Stimulated activated CD4-positive, alpha-beta T cell treated with anti-CD3 and anti-CD28 coated beads, TNF-alpha, amount 100 ng/mL, for 48 hours (primary cell): ENCODE data around the gene WDR6.
A peak's percentile ranks its signal among the peaks of the same experiment; 100 is the strongest.
"Not testable (repeated sequence)": the region's sequence is repeated elsewhere in the genome, so short reads cannot be mapped to it uniquely, and the experiment has no call there.

Experiments
- DNase-seq, 3 donors: peaks; one replicate each; pipeline ENCODE4 v3.0.0-alpha.2; 2020; ENCODE audit warnings: low read depth in 3 of 3

WDR6 gene

GRCh38 chr3:48991851-48992545 lies 15.2 kb upstream of the WDR6 start:
- no peak for DNase-seq

GRCh38 chr3:48993834-48994233 lies 13.4 kb upstream of the WDR6 start:
- no peak for DNase-seq

GRCh38 chr3:48996640-48997039 lies 10.6 kb upstream of the WDR6 start:
- no peak for DNase-seq

- no peak for DNase-seq
These were observed 10.0 kb upstream of the WDR6 start for GRCh38 chr3:48997102-48997635.

GRCh38 chr3:48997714-48998637 lies 9.2 kb upstream of the WDR6 start:
- no peak for DNase-seq

- no peak for DNase-seq
These were observed 7.9 kb upstream of the WDR6 start for GRCh38 chr3:48999085-48999858.

GRCh38 chr3:49001155-49001554 lies 6.0 kb upstream of the WDR6 start:
- no peak for DNase-seq

- no peak for DNase-seq
These were observed 2.6 kb upstream of the WDR6 start for GRCh38 chr3:49004352-49005302.

- DNase-seq: no peak
These were observed 1.9 kb upstream of the WDR6 start for GRCh38 chr3:49005303-49005680.

- DNase-seq: no peak
These were observed 1.2 kb upstream of the WDR6 start for GRCh38 chr3:49005998-49006397.

GRCh38 chr3:49006408-49007067 lies 653 bp upstream of the WDR6 start:
- DNase-seq: no peak

- peak; percentile 72 to 89 (median 80) for DNase-seq
These were observed 759 bp downstream of the WDR6 start for GRCh38 chr3:49007771-49008528.

- DNase-seq: not testable (repeated sequence)
These were observed 1.4 kb downstream of the WDR6 start for GRCh38 chr3:49008627-49009026.

GRCh38 chr3:49009396-49009795 lies 2.2 kb downstream of the WDR6 start:
- DNase-seq: no peak

GRCh38 chr3:49012441-49013017 lies 5.3 kb downstream of the WDR6 start:
- no peak for DNase-seq

- no peak for DNase-seq
These were observed 6.0 kb downstream of the WDR6 start for GRCh38 chr3:49013113-49013737.

- no peak for DNase-seq
These were observed 6.8 kb downstream of the WDR6 start for GRCh38 chr3:49013738-49014660.

GRCh38 chr3:49015072-49015471 lies 7.9 kb downstream of the WDR6 start:
- no peak for DNase-seq
